Kidney (tissue), 14 donors: ENCODE data around the gene MEGF9. TPM values are rescaled to one million over a fixed set of nuclear protein-coding genes. Genes with fewer than 3 reads are reported as not detected.

Source experiments
- DNase-seq, 5 donors: peaks; one replicate each; pipeline ENCODE4 v3.0.0-alpha.2; 2013 to 2020
- FAIRE-seq: peaks from 2 replicates; lab custom pipeline; 2012; peaks lifted over from hg19 to GRCh38; lab: Jason Lieb, UNC
- H3K27ac ChIP-seq, 2 donors: one replicate each; pipeline ENCODE4 v1.7.0; 2013; ENCODE audit warnings: low read depth in 2 of 2, low read length in 2 of 2, inconsistent platforms in 1 of 2
- H3K27me3 ChIP-seq: one replicate; pipeline ENCODE4 v1.7.1; 2013; ENCODE audit warnings: low read length, inconsistent platforms; ENCODE audit not compliant: control insufficient read depth, insufficient read depth
- H3K36me3 ChIP-seq, 3 donors: one replicate each; pipeline versions ENCODE4 v1.7.0 to v1.7.1; 2013; ENCODE audit warnings: low read length in 3 of 3, control low read depth in 1 of 3, inconsistent platforms in 1 of 3; ENCODE audit not compliant: insufficient read depth in 3 of 3, control insufficient read depth in 2 of 3
- H3K4me1 ChIP-seq, 3 donors: one replicate each; pipeline versions ENCODE4 v1.7.0 to v1.7.1; 2013; ENCODE audit warnings: low read length in 3 of 3, inconsistent platforms in 1 of 3, low read depth in 1 of 3; ENCODE audit not compliant: control insufficient read depth in 2 of 3, insufficient read depth in 2 of 3
- H3K4me3 ChIP-seq, 3 donors: one replicate each; pipeline versions ENCODE4 v1.7.0 to v1.8.1; 2013; ENCODE audit warnings: low read length in 3 of 3, control low read depth in 1 of 3, inconsistent platforms in 1 of 3
- H3K9ac ChIP-seq, 3 donors: one replicate each; pipeline versions ENCODE4 v1.7.0 to v1.7.1; 2013; ENCODE audit warnings: low read length in 3 of 3, control low read depth in 1 of 3, inconsistent platforms in 1 of 3
- H3K9me3 ChIP-seq, 3 donors: one replicate each; pipeline versions ENCODE4 v1.7.0 to v1.7.1; 2013; ENCODE audit warnings: low read length in 3 of 3, control low read depth in 1 of 3, inconsistent platforms in 1 of 3; ENCODE audit not compliant: control insufficient read depth in 2 of 3, insufficient read depth in 1 of 3
- intact Hi-C: fragments of 100-400 bp; cut with DNase I; formaldehyde crosslinking; loops from one replicate; pipeline ENCODE4 v1.11.1; 2022
- polyA plus RNA-seq: library from polyadenylated mRNA; stranded (reverse); fragments of 350-450 nt; fragmentation: Illumina TruSeq; extraction: RNeasy Lipid Tissue Mini Kit (QIAGEN cat#74804); gene quantifications from one replicate; pipeline ENCODE4 v1.2.3, GENCODE V29; 2014; ENCODE audit warnings: low read depth, low replicate concordance; ENCODE audit not compliant: insufficient read depth
- total RNA-seq: library from RNA; stranded (reverse); fragmentation: NEBNext Ultra II Directional; extraction: Animal tissue kit (Norgen Biotek cat#: 25700); gene quantifications from one replicate; pipeline ENCODE4 v1.2.1, GENCODE V29; 2021
- TF ChIP-seq, protein P1 (sequence below): IDR thresholded peaks from 3 replicates; pipeline ENCODE4 v1.5.1; 2012; ENCODE audit warnings: mild to moderate bottlenecking, moderate library complexity, borderline replicate concordance; ENCODE audit not compliant: insufficient read depth; ENCODE audit errors: extremely low read depth
- donor health status: control.
- donor health status: control.
- donor health status: control.
- donor health status: control.
- donor health status: control.
- donor health status: DM: yes; HTN: yes; CAD: no.
- donor health status: Normal renal cell carcinoma (clear cell type).

Gene MEGF9
- total and polyA plus RNA-seq, 2 donors from 2014 or later = 12.4 to 20.4 TPM

DNA sequence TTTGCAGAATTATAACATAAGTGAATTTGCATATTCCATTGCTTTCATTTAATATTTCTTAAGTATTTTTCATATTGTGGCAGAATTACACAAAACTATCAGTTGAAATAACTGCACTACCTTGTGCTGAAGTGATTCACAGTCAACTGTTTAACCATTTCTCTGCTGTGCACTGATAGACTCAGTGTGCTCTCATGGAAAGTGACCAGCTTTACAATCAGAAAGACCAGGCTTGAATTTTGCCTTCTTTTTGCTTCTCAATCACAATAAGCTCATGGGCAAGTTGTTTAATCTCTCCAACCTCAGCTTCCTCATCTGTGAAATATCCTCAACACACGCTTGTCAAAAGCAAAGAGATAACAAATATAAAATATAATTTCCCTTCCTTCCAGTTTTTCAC is 152.6 kb downstream of the MEGF9 start:
- no peak for FAIRE-seq
- TF ChIP-seq, protein P1, sequence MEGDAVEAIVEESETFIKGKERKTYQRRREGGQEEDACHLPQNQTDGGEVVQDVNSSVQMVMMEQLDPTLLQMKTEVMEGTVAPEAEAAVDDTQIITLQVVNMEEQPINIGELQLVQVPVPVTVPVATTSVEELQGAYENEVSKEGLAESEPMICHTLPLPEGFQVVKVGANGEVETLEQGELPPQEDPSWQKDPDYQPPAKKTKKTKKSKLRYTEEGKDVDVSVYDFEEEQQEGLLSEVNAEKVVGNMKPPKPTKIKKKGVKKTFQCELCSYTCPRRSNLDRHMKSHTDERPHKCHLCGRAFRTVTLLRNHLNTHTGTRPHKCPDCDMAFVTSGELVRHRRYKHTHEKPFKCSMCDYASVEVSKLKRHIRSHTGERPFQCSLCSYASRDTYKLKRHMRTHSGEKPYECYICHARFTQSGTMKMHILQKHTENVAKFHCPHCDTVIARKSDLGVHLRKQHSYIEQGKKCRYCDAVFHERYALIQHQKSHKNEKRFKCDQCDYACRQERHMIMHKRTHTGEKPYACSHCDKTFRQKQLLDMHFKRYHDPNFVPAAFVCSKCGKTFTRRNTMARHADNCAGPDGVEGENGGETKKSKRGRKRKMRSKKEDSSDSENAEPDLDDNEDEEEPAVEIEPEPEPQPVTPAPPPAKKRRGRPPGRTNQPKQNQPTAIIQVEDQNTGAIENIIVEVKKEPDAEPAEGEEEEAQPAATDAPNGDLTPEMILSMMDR = no peak
- DNase-seq = no peak
- Histone ChIP-seq H3K9ac (no peak overlapping the region), H3K4me1 (no peaks in the 10 kb centered on the region), H3K36me3 (peaks cover 0 to 3% (median 2%) of the 10 kb centered on the region in 3 donors), H3K4me3 (no peak overlapping the region), H3K27me3 (no peaks in the 10 kb centered on the region), H3K27ac (no peak overlapping the region), H3K9me3 (no peaks in the 10 kb centered on the region)
- intact Hi-C loops = no loop called here

DNA sequence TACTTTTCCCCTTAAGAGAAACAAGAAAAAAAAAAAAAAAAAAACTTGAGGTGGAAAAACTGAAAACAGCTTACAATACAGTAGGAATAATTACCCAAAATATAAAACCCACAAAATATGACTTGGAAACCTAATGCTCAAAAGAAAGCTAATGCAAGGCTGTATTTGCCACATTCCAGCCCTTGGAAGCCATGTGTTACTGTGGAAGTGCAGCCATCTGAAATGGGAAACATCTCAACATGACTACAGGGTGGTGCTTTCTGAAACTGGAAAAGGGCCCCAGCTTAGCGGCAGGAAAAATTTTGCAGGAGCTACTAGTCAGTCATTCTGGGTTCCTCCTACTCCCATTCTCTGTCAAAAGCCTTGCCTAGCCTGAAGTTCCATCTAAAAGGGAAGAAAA is 154.7 kb downstream of the MEGF9 start:
- Histone ChIP-seq H3K27me3 (no peaks in the 10 kb centered on the region), H3K36me3 (peaks cover 0 to 3% (median 2%) of the 10 kb centered on the region in 3 donors), H3K9me3 (no peaks in the 10 kb centered on the region), H3K4me1 (no peaks in the 10 kb centered on the region), H3K9ac (no peak overlapping the region), H3K27ac (no peak overlapping the region), H3K4me3 (no peak overlapping the region)
- intact Hi-C loops = no loop called here
- DNase-seq (no peak), FAIRE-seq (no peak)
- TF ChIP-seq, protein P1 = no peak

DNA sequence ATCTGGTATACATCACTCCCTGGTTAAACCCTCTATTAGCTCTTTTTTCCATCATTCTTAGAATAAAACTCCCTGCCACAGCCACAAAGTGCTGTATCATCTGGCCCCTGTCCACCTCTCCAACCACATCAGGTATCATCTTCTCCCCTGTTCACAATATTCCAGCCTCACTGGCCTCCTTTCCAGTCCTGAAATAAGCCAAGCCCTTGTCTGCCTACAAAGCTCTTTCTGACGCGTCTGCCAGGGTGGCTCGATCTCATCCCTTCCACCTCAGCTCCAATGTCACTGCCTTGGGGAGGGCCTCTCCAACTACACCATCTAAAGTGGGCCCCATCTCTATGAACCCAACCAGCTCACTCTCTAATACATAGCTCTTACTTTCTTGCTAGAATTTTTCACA is 155.8 kb downstream of the MEGF9 start:
- Histone ChIP-seq H3K27ac (no peak overlapping the region), H3K36me3 (peaks cover 0 to 2% (median 0%) of the 10 kb centered on the region in 3 donors), H3K27me3 (no peaks in the 10 kb centered on the region), H3K4me1 (no peaks in the 10 kb centered on the region), H3K9ac (no peak overlapping the region), H3K4me3 (no peak overlapping the region), H3K9me3 (no peaks in the 10 kb centered on the region)
- intact Hi-C loops = no loop called here
- DNase-seq = no peak
- no peak for FAIRE-seq
- TF ChIP-seq, protein P1 = no peak

DNA sequence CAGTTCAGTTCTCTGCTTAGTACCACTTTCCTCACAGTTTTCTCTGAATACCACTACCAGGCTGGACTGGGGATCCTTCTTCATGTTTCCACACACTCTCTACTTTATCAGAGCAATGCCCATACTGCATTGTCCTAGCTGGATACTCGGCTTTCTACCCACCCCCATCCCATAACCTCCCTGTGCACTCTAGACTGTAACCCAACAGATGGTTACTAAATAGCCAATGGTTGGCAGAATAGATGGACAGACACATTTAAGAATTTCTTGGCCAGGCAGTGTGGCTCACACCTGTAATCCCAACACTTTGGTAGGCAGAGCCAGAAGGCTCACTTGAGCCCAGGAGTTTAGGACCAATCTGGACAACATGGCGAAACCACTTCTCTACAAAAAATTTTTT is 157.1 kb downstream of the MEGF9 start:
- DNase-seq (no peak), FAIRE-seq (no peak)
- no peaks in the 10 kb centered on the region for H3K9me3 ChIP-seq
- H3K36me3 ChIP-seq = no peaks in the 10 kb centered on the region
- no peak overlapping the region for H3K9ac ChIP-seq
- intact Hi-C loops = no loop called here
- H3K27ac ChIP-seq = no peak overlapping the region
- TF ChIP-seq, protein P1 = no peak
- no peaks in the 10 kb centered on the region for H3K27me3 ChIP-seq
- no peak overlapping the region for H3K4me3 ChIP-seq
- H3K4me1 ChIP-seq = no peaks in the 10 kb centered on the region
